ENCODE results near the gene FAM219B. TPM values are rescaled to one million over a fixed set of nuclear protein-coding genes. Genes with fewer than 3 reads are reported as not detected.
A peak's percentile ranks its signal among the peaks of the same experiment; 100 is the strongest.

FAM219B gene
- total and polyA plus RNA-seq, 2 donors (not counting 1 experiment from before 2014, with no cell fraction given) = 80.2 to 109 TPM

DNA sequence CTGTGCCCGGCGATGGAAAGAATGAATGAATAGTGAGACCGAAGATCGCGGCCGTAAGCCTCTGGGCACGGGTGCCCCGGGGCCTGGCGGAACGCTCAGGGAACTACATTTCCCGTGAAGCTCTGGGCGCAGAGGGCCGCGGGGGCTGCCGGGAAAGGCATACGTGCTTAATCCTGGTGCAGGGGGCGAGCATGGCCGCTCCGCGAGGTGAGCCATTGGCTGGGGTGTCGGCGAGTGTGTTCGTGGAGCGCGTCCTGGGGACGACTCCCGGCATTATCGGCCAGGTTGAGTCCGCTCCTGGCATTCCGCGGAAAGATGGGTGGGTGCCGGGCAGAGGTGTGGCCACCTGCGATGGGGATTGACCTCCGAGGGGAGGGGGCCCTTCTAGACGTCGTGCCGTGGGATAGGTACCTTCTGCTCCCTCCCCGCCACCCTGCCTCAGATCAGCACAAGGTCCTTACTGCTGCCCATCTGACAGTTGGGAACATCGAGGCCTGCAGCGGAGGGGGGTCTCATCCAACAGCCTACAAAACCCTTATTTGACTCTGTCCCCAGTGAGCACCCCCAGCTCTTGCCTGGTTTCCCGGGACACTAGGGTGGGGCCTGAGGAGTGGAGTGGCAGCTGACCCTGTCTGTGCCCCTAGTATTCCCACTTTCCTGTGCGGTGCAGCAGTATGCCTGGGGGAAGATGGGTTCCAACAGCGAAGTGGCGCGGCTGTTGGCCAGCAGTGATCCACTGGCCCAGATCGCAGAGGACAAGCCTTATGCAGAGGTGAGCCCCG lies 16.6 kb downstream of the FAM219B start, which contains the start of gene MPI:
TSS of gene MPI (plus strand) at position 160 of the 782 bp plus-strand sequence. CDS start at position 192, 32 bp downstream.
- no peaks in the 10 kb centered on the region for H3K27me3 Mint-ChIP-seq
- Histone ChIP-seq H3K4me2 (replicated peaks; ENCODE audit: low read depth, low read length, poor library complexity, severe bottlenecking) (peak within 1 kb of the TSS; percentile 97), H3K27me3 (replicated peaks in 1 of 4; ENCODE audit: control extremely low read depth in 1 of 4, control insufficient read depth in 3 of 4, insufficient read depth in 4 of 4, low read length in 3 of 4) (no peaks in the 10 kb centered on the region), H3K9ac (ENCODE audit: low read length) (peak within 1 kb of the TSS; percentile 92), H3K79me2 (ENCODE audit: control insufficient read depth, insufficient read depth, low read length) (peaks cover 16% of the 10 kb centered on the region), H3K27ac (ENCODE audit: low read length in 2 of 2) (peak within 1 kb of the TSS; percentile 74 to 77), H3K4me1 (ENCODE audit: control insufficient read depth in 2 of 2, insufficient read depth in 2 of 2, low read length in 2 of 2) (peaks cover 25 to 38% of the 10 kb centered on the region in 2 donors), H3K36me3 (replicated peaks in 1 of 2; ENCODE audit: control extremely low read depth in 1 of 2, control insufficient read depth in 1 of 2, extremely low read depth in 1 of 2, insufficient read depth in 2 of 2, low read length in 1 of 2) (peaks cover 0 to 6% of the 10 kb centered on the region in 2 experiments), H3K4me3 (ENCODE audit: control extremely low read depth in 1 of 5, extremely low read depth in 1 of 5, insufficient read depth in 1 of 5, low read depth in 2 of 5, low read length in 4 of 5) (peak within 1 kb of the TSS; percentile 53 to 94 (median 87)), H3K9me3 (ENCODE audit: control extremely low read depth in 1 of 3, control insufficient read depth in 2 of 3, insufficient read depth in 1 of 3, low read length in 2 of 3) (no peaks in the 10 kb centered on the region), H2AFZ (ENCODE audit: insufficient read depth, low read depth, low read length, poor library complexity, severe bottlenecking) (peak within 1 kb of the TSS; percentile 99), H4K20me1 (ENCODE audit: control insufficient read depth, insufficient read depth, low read length, poor library complexity, severe bottlenecking) (no peaks in the 10 kb centered on the region)
- WGBS (ENCODE audit: insufficient coverage) = 3% methylated on average over 47 of the region's 47 CpGs
- intact Hi-C loops (cut with micrococcal nuclease) = loop anchor here (1.0 to 5.0 kb wide), 6 partner anchors 11 to 194 kb away; partner anchors contain the start of genes COX5A, EDC3, FAM219B and SCAMP2
- TF ChIP-seq, protein P1, sequence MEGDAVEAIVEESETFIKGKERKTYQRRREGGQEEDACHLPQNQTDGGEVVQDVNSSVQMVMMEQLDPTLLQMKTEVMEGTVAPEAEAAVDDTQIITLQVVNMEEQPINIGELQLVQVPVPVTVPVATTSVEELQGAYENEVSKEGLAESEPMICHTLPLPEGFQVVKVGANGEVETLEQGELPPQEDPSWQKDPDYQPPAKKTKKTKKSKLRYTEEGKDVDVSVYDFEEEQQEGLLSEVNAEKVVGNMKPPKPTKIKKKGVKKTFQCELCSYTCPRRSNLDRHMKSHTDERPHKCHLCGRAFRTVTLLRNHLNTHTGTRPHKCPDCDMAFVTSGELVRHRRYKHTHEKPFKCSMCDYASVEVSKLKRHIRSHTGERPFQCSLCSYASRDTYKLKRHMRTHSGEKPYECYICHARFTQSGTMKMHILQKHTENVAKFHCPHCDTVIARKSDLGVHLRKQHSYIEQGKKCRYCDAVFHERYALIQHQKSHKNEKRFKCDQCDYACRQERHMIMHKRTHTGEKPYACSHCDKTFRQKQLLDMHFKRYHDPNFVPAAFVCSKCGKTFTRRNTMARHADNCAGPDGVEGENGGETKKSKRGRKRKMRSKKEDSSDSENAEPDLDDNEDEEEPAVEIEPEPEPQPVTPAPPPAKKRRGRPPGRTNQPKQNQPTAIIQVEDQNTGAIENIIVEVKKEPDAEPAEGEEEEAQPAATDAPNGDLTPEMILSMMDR (IDR thresholded peaks at IDR 0.05) = no peak
- TF ChIP-seq EZH2 (IDR thresholded peaks at IDR 0.05; ENCODE audit: borderline replicate concordance, insufficient read depth, low read depth, low read length, poor library complexity, severe bottlenecking) = no peak
- DNase-seq (peak; percentile 87), ATAC-seq (ENCODE audit: low read depth) (peak; percentile 99)
- ChIA-PET CTCF (interaction anchor here (0.6 to 2.9 kb wide), 7 partner anchors 12 to 113 kb away, joined by 3 to 12 read pairs (median 4); partner anchors contain the start of gene ULK3), POLR2A (interaction anchor here (1.0 to 2.1 kb wide), 5 partner anchors 10 to 96 kb away, joined by 3 to 8 read pairs (median 4); partner anchors contain the start of gene FAM219B)
- peak within 1 kb of the TSS; percentile 74 for H3K27ac Mint-ChIP-seq
- peaks cover 39% of the 10 kb centered on the region for H3K4me1 Mint-ChIP-seq
- H3K9me3 Mint-ChIP-seq (ENCODE audit: insufficient read depth) = no peaks in the 10 kb centered on the region
- H3K4me3 Mint-ChIP-seq = peak within 1 kb of the TSS; percentile 93

Data from B cell (primary cell).